ENCODE measurements around the gene FAM174C.

DNA sequence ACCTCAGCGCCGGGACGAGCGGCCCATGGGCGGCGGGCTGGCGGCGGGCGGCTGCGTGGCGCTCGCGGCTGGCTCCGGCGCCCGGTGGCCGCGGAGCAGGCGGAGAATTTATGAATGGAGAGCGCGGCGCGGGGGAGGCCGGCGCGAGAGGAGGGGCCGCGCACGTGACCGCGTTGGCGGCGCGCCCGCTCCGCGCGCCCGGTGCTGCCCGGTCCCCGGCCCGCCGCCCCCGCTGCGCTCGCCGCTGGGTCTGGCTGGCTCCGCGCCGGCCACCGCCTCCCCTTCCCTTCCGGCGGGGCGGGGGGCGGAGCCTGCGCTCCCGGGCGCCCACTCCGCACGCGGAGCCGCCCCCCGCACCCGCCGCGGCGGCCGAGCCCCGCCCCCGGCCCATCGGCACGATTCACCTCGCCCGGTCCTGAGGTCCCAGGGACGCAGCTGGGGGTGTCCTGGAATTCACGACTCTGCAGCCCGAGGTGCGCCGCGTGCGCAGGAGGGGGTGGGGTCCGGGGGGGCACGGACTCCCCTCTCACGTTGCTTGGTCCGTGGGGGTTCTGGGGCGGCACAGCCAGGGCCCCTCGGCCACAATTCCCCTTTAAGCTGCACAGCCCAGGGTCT, 37.5 kb upstream of the FAM174C start, which contains the start of gene CBARP:
- TF ChIP-seq, protein P1, sequence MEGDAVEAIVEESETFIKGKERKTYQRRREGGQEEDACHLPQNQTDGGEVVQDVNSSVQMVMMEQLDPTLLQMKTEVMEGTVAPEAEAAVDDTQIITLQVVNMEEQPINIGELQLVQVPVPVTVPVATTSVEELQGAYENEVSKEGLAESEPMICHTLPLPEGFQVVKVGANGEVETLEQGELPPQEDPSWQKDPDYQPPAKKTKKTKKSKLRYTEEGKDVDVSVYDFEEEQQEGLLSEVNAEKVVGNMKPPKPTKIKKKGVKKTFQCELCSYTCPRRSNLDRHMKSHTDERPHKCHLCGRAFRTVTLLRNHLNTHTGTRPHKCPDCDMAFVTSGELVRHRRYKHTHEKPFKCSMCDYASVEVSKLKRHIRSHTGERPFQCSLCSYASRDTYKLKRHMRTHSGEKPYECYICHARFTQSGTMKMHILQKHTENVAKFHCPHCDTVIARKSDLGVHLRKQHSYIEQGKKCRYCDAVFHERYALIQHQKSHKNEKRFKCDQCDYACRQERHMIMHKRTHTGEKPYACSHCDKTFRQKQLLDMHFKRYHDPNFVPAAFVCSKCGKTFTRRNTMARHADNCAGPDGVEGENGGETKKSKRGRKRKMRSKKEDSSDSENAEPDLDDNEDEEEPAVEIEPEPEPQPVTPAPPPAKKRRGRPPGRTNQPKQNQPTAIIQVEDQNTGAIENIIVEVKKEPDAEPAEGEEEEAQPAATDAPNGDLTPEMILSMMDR (IDR thresholded peaks at IDR 0.05): no peak
- no peak for TF ChIP-seq POLR2A (IDR thresholded peaks at IDR 0.05)
- no peak for TF ChIP-seq POLR2AphosphoS5 (IDR thresholded peaks at IDR 0.05)
